Esophagus muscularis mucosa (tissue), 4 donors: ENCODE data around the gene ZNF503.

Experiments used
- CTCF ChIP-seq, 3 experiments: fragments of 200-600 bp in 2 of 3; fragments of 450-650 bp in 1 of 3; sonication (generic) in 2 of 3; IDR thresholded peaks; one replicate each; pipeline ENCODE4 v1.5.1; 2017 to 2019; ENCODE audit warnings: antibody characterized with exemption in 3 of 3, mild to moderate bottlenecking in 2 of 3, moderate library complexity in 1 of 3
- EP300 ChIP-seq: sonication (generic); formaldehyde crosslinking; IDR thresholded peaks from one replicate; pipeline ENCODE4 v1.6.1; 2017; ENCODE audit warnings: antibody characterized with exemption
- POLR2A ChIP-seq: fragments of 450-650 bp; IDR thresholded peaks from one replicate; pipeline ENCODE4 v1.6.1; 2017; ENCODE audit warnings: antibody characterized with exemption, moderate library complexity, mild to moderate bottlenecking, low read depth
- POLR2AphosphoS5 ChIP-seq, 2 donors: sonication (generic); formaldehyde crosslinking; IDR thresholded peaks; one replicate each; pipeline ENCODE4 v1.6.1; 2017; ENCODE audit warnings: antibody characterized with exemption in 2 of 2

- TF ChIP-seq CTCF (IDR thresholded peaks at IDR 0.05) (no peak), EP300 (no peak), POLR2A (no peak), POLR2AphosphoS5 (IDR thresholded peaks at IDR 0.05) (no peak)
These were observed 31.2 kb upstream of the ZNF503 start for GRCh38 chr10:75432763-75433162.
